IPS-18c (cell line): ENCODE measurements around the gene PDYN.
"Not testable (repeated sequence)": the region's sequence is repeated elsewhere in the genome, so short reads cannot be mapped to it uniquely, and the experiment has no call there.

Source experiments
- H3K4me3 ChIP-seq: 2 replicates; pipeline ENCODE4 v1.7.0; 2013; ENCODE audit warnings: low read depth, mild to moderate bottlenecking, low read length, moderate library complexity; ENCODE audit not compliant: insufficient read depth
- H3K9me3 ChIP-seq: one replicate; pipeline ENCODE4 v1.6.1; 2013; ENCODE audit warnings: mild to moderate bottlenecking, low read length, moderate library complexity; ENCODE audit not compliant: control insufficient read depth, insufficient read depth

PDYN gene

DNA sequence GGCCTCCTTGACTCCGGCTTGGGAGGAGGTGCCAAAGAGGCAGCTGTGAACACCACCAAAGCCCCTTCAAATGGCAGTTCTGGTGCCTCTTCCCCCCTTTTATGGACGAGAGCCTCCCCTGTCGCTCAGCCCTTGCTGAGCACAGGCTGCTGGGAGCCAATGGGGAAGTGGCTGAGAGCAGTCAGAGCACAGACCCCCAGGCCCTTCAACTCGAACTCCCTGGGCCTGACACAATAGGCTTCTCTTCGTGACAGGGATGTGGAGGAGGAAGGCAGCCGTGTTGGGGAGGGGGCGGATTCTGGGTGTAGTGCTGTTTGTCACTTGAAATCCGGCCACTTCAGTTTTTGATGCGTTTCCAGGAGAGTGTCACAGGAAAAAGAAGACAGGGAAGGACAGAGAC lies at the start of gene PDYN:
Gene PDYN, minus strand, starts transcription at position 73 of the 400 bp plus-strand sequence. CDS start 10,974 bp downstream, outside the sequence.
- H3K9me3 ChIP-seq = no peaks in the 10 kb centered on the region
- no peak within 1 kb of the TSS for H3K4me3 ChIP-seq

DNA sequence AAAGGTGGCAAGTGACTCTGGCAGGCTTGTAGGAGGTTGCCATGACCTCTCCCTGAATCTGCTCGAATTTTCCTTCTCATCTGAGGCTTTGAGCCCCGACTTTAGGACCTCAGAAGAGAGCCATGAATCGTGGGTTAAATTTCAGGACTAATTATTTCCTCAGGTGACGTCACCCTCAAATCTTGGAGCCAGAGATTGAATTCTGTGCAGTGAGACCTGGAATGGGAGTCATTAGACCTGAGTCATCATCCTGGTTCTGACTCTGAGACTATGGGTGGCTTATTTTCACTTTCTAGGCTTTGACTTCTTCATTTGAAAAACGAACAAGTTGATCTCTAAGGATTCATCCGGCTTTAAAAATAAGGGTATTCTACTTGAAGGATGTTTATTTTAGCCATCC lies 48.5 kb upstream of the PDYN start:
- no peak overlapping the region for H3K4me3 ChIP-seq
- no peaks in the 10 kb centered on the region for H3K9me3 ChIP-seq

DNA sequence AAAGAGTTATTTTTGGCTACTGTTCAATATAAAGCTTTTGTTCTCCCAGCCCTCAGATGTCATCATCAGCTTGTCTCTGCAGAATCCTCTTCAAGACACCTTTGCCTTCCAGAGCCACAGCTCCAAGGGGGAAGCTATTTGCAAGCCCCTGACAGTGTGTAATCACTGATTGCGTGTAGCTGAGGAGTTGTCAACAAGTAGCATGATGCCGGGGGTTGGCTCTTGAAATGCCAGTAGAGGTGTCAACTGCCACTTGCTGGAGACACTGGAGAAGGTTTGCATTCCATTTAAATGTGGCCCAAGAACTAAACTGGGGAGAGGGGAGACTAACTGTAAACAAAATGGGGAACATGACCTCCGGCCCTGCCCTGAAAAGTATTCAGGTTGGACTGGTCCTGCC lies 44.3 kb upstream of the PDYN start:
- no peak overlapping the region for H3K4me3 ChIP-seq

DNA sequence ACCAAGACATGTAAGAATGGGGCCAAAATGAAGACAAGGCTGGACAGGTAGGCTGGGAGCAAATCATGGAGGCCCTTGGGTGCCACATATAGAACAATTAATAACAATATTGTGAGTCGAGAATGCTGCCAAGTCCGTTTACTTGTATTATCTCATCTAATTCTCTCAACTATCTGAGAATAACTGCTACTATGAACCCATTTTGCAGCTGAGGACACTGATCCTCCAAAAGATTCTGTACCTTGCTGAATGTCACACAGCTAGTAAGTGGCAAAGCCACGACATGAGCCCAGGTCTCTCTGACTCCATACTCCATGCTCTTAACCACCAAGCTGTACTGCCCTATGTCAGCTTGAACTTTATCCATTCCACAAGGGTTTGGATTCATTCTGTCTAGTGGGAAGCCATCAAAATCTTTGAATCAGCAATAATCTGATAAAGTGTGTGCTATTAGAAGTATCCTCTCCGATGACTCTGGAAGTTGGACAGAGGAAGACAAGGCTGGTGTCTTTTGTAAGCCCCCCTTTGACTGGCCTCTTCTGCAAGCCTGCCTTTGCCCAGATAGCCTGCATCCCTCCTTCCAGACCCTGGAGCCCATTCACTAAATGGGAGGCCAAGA lies 43.5 kb upstream of the PDYN start:
- Histone ChIP-seq H3K9me3 (no peaks in the 10 kb centered on the region), H3K4me3 (no peak overlapping the region)

More for the DNA sequence above, 44.3 kb upstream of the PDYN start:
- H3K9me3 ChIP-seq = no peaks in the 10 kb centered on the region

DNA sequence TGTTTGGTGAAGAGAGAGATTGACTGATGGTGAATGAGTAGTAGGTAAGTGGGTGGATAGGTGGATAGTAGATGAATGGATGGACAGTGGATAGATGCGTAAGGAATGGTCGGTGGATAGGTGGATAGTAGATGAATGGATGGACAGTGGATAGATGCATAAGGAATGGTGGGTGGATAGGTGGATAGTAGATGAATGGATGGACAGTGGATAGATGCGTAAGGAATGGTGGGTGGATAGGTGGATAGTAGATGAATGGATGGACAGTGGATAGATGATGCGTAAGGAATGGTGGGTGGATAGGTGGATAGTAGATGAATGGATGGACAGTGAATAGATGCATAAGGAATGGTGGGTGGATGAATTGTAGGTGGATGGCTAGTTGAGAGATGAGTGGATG lies 42.5 kb upstream of the PDYN start:
- H3K9me3 ChIP-seq, H3K4me3 ChIP-seq: not testable (repeated sequence)

DNA sequence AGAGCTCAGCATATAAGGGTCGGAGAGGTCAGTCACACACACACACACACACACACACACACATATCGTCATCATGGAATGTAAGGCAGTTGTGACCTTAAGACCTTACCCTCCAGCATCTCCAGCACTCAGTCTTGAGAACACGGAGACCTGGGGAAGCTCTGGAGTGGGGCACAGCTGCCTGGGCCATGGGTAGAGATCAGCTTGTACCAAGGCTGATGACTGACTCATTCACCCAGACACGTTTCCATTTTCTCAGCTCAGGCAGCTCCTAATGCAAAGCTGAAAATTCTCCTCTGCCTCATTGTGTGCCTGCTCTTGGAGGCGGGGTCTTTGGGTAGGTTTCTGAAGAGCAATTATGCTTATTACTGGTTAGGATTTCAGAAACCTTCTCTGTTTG lies 38.3 kb upstream of the PDYN start:
- no peak overlapping the region for H3K4me3 ChIP-seq
- no peaks in the 10 kb centered on the region for H3K9me3 ChIP-seq

DNA sequence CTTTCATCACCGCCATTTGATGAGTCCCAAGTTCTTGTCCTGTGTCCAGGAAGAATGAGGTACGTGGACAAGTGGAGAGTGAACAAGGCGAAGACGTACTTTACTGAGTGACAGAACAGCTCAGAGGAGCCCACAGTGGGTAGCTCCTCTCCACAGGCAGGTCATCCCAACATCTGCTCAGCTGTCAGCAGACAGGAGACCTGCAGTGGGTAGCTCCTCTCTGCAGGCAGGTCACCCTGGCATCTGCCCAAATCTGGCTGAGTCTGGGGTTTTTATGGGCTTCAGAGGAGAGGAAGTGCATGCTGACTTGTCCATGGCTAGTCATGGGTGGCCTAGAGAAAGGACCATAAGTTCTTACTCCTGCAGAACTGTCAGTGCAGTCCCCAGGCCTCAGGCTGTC lies 32.7 kb upstream of the PDYN start:
- no peak overlapping the region for H3K4me3 ChIP-seq
- H3K9me3 ChIP-seq = no peaks in the 10 kb centered on the region

DNA sequence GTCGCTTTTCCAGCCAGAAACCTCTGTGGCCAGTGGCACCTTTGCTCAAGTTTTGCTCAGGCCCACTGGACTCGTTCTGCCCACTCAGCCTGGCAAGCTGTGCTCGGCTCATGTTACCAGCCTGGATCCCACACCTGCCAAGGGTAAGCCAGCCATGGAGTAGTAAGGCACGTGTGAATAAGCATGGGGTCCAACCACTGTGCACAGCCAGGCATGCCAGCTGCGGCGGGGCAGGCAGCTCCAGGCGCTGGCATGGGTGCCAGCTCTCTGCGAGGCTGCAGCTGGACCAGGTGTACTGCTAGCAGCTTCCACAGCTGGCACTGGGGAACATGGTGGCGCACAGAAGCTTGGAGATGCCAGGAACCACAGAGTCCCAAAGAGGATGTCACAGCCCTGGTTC lies 32.1 kb upstream of the PDYN start:
- Histone ChIP-seq H3K9me3 (no peaks in the 10 kb centered on the region), H3K4me3 (no peak overlapping the region)

DNA sequence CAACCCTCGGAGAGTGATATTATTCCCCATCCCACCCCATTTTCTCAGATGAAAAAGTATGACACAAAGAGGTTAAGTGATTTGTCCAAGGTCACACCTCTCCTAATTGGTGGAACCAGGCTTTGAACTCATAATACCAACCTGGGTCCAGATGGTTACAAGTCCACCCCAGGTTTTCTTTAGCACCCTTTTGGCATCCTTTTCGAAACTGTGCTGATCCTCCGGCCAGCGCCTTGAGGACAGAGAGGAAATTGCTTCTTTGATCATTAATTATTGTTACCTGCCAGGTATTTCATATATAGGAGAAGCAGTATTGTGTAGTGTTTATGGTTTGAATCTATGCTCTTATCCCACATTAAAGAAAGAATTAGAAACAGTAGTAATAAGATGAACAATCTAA lies 29.3 kb upstream of the PDYN start:
- no peak overlapping the region for H3K4me3 ChIP-seq
- H3K9me3 ChIP-seq = no peaks in the 10 kb centered on the region

DNA sequence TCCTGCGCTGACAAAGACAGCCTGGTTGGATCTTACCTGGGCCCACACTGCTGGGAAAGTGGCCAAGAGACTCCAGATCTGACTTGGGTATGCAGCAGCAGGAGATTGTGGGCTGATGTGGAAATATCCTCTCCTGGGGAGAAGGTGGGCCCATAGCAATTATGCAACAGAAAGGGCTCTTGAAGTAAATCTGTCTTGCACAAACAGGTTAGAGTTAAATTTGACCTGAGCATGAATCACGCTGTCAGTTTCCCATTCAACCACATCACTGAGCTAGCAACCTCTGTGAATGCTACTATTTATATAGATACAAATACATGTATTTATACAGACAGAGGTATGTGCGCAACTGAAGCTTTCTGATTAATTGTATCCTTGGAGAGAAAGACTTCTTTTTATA lies 28.3 kb upstream of the PDYN start:
- Histone ChIP-seq H3K9me3 (no peaks in the 10 kb centered on the region), H3K4me3 (no peak overlapping the region)

DNA sequence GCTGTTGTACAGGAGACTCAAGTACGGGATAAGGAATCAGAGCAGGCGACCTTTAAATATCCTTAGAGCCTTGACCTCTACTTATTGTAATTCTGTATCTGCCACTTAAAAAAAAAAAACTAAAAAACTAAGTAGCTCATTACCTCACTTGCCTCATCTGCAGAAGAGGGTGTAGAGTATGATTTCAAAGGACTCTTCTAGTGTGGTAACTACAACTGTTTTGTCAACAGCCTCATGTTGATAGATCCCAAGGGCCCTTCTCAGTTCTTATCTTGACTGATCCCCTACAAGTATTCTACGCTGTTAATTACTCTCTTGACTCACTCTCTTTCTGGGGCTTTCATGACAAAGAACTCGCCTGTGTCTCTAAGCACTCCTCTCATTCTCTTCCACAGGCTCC lies 16.7 kb upstream of the PDYN start:
- Histone ChIP-seq H3K4me3 (no peak overlapping the region), H3K9me3 (no peaks in the 10 kb centered on the region)

DNA sequence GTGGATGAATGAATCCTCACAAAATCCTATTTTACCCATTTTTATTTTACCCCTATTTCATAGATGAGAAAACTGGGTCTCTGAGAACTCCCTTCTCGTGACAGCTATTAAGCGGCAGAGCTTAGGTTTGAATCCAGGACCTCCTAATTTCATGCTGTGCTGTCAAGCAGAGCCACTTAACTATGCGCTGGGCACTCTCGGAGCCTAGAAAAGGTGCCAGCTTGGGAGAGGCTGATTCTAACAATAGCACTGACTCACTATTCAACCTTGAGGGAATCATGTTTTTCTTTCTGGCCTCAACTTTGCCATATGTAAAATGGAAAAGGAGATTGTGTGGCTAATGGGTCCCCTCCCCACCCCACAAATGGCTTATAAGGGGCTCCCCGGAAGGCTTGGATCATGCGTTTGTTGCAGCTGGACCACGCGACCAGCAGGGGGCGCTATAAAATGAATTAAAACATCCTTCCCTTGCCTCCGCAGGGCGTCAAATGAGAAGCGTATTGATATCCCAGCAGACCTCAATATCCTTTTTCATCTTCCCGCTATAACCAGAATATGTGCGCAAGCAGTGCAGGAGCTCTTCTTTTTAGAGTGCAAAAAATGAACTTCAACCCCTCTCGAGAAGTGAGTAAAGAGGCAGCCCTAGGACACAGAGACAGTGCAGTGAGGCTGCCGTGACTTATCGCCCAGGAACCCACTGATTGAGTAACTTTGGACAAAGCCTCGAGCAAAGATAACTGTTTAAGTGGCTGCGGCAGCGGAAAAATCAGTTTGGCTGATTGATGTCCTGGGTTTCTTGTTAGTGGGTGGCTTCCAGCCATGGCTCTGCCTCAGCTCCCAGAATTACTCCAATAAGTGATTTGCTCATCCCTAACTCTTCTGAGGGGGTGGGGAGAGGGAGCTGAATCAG lies 12.8 kb upstream of the PDYN start:
- Histone ChIP-seq H3K4me3 (no peak overlapping the region), H3K9me3 (no peaks in the 10 kb centered on the region)

DNA sequence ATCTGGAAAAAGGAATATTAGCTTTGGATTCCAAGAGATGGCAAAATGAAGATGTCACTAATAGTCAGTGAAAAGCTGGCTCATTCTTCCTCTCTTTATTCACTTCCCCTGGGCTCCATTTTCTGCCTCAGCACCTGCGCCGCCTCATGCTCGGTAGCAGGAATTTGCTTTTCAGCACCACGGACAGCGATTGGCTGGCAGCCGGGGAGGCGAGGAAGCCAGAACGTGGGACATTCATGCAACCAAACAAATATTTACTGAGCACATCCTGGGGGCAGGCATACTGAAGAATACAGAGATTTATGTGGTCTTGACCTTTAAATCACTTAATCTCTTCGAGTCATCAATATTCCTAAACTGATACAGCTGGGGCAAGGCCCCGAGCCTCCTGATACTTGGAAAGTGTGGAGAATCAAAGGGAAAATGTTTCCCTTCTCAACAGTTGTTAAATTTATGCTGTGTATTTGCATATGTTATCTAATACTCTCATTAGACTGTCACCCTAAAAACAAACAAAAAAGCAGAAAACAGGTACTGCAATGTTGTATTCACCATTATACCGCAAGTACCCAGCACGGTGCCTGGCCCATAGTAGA lies 12.1 kb upstream of the PDYN start:
- Histone ChIP-seq H3K9me3 (no peaks in the 10 kb centered on the region), H3K4me3 (no peak overlapping the region)

DNA sequence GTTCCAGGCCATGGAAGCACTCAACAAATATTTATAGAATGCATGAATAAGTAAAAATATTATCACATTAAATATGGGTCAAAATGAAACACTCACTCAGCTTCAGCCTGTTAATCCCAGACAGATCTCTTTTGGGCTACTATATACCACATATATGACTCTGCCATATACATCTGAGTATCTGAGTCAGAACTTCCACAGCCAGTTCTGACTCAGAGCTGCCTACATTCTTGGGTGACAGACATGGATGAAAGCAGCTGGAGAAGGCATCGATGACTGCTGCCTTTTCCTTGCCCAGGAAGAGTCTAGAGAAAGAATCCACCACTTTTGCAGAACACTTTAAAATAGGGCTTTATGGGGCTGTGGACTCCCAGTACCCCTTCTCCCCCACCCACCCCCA lies 11.5 kb upstream of the PDYN start:
- no peaks in the 10 kb centered on the region for H3K9me3 ChIP-seq
- no peak overlapping the region for H3K4me3 ChIP-seq

DNA sequence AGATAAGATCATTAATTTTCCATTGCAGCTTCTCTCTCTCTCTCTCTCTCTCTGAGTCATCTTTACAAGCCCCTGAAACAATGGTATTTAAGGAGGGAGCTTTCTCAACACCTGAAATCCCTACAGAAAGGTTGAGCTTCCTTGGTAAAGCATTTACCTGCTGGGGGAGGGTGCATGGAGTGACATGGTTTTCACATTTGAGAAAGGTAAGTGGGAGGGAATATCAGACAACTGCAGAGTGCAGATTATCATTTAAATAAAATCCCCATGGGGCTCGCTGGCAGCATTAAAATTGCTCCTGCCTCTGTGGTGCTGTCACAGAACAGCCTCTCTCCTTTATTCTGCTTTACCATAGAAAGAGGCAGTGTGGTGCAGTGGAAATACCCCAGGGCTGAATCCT lies 10.3 kb upstream of the PDYN start:
- Histone ChIP-seq H3K9me3 (no peaks in the 10 kb centered on the region), H3K4me3 (no peak overlapping the region)

DNA sequence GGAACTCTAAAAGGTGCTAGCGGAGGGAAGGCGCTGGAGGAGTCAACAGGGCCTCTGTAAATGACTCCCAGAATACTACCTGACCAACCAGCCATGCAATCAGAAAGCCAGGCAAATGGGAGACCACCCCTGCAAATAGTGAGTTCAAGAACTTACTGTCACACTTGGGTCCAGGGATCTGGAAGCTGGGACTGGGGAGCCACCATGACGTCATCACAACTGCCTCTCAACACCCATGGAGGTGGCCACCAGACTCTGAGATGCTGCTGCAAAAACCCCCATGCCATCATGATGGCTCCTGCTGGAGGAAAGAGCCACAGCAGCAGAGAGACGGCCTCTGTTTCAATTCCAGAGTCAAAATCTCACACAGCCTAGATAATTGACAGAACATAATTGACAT lies 8.5 kb upstream of the PDYN start:
- H3K4me3 ChIP-seq = no peak overlapping the region
- no peaks in the 10 kb centered on the region for H3K9me3 ChIP-seq

DNA sequence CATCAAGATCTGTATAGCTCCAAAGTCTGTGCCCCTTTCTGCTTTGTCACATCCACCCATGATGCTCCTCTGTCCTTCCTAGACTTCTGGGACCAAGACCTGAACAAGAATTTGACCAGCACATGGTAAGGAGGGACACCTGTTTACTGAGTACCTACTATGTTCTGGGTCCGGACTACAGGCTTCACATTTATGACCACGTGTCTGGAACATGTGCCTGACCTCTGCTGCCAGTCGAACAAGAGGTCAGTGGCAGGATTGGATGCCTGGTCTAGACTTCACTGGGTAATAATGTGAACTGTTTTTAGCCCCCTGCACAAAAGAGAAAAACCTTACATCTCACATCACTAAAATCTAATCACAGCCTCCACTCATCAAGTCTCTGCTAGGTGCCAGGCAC lies 7.3 kb upstream of the PDYN start:
- no peak overlapping the region for H3K4me3 ChIP-seq
- H3K9me3 ChIP-seq = no peaks in the 10 kb centered on the region

DNA sequence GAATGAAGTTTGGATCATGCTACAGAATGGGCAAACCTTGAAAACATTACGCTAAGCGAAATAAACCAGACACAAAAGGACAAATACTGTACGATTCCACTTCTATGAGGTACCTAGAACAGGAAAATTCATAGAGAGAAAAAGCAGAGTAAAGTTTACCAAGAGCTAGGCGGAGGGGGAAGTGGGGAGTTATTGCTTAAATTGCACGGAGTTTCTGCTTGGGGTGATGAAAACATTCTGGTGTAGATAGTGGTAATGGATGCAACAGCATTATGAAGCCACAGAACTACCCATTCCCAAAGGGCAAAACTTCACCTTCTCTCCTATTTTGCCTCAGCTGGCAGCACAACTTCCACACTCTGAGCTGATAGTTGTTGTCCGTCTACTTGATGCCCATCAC lies 6.4 kb upstream of the PDYN start:
- Histone ChIP-seq H3K9me3 (no peaks in the 10 kb centered on the region), H3K4me3 (no peak overlapping the region)
